Caki2 (cell line): Measurements from ENCODE around the gene KMT2A. TPM values are rescaled to one million over a fixed set of nuclear protein-coding genes. Genes with fewer than 3 reads are reported as not detected.

Experiments
- DNase-seq: peaks from one replicate; pipeline ENCODE4 v3.0.0-alpha.2; 2015; ENCODE audit warnings: low read depth
- in situ Hi-C: cut with HindIII; loops from 2 replicates; pipeline ENCODE4 v1.10.0; 2016; ENCODE audit warnings: low sequenced_read_pairs, low pct_unique_long_range_greater_than_20kb, mixed read lengths
- total RNA-seq: library from RNA; depleted of rRNA; stranded (reverse); fragments of >200 nt; shearing (Covaris generic); gene quantifications from 2 replicates; pipeline ENCODE4 v1.2.3, GENCODE V29; 2014; ENCODE audit warnings: low replicate concordance

KMT2A gene
- total RNA-seq, 1 experiment from 2014 or later = 20.3 TPM

GRCh38 chr11:118430956-118431355, 5.3 kb upstream of the KMT2A start:
- in situ Hi-C loops = no loop called here
- no peak for DNase-seq

- in situ Hi-C loops = no loop called here
- DNase-seq = peak; percentile 74
These were observed 2.2 kb upstream of the KMT2A start for GRCh38 chr11:118434123-118434552.

GRCh38 chr11:118434553-118435289, 1.6 kb upstream of the KMT2A start:
- DNase-seq = peak; percentile 58
- in situ Hi-C loops = no loop called here

GRCh38 chr11:118435290-118435892, 901 bp upstream of the KMT2A start:
- DNase-seq = peak; percentile 92
- in situ Hi-C loops = no loop called here

- no peak for DNase-seq
- in situ Hi-C loops = no loop called here
These were observed 431 bp downstream of the KMT2A start for GRCh38 chr11:118436639-118437207.

GRCh38 chr11:118437208-118438125, 1.2 kb downstream of the KMT2A start:
- in situ Hi-C loops = no loop called here
- peak; percentile 42 for DNase-seq

GRCh38 chr11:118438314-118438931, 2.1 kb downstream of the KMT2A start:
- DNase-seq = peak; percentile 78
- in situ Hi-C loops = no loop called here

- in situ Hi-C loops = no loop called here
- no peak for DNase-seq
These were observed 3.4 kb downstream of the KMT2A start for GRCh38 chr11:118439646-118440045.

- no peak for DNase-seq
- in situ Hi-C loops = no loop called here
These were observed 5.5 kb downstream of the KMT2A start for GRCh38 chr11:118441770-118442275.

GRCh38 chr11:118442301-118442700, 6.0 kb downstream of the KMT2A start:
- in situ Hi-C loops = no loop called here
- no peak for DNase-seq

GRCh38 chr11:118442908-118443589, 6.8 kb downstream of the KMT2A start:
- DNase-seq = no peak
- in situ Hi-C loops = no loop called here

- in situ Hi-C loops = no loop called here
- DNase-seq = no peak
These were observed 7.4 kb downstream of the KMT2A start for GRCh38 chr11:118443590-118444218.

- in situ Hi-C loops = no loop called here
- no peak for DNase-seq
These were observed 11.1 kb downstream of the KMT2A start for GRCh38 chr11:118447423-118447822.

GRCh38 chr11:118448294-118448693, 12.0 kb downstream of the KMT2A start:
- no peak for DNase-seq

GRCh38 chr11:118449316-118449918, 13.1 kb downstream of the KMT2A start:
- in situ Hi-C loops = no loop called here
- no peak for DNase-seq

More at GRCh38 chr11:118448294-118448693, 12.0 kb downstream of the KMT2A start:
- in situ Hi-C loops = no loop called here

GRCh38 chr11:118450451-118450850, 14.2 kb downstream of the KMT2A start:
- no peak for DNase-seq
- in situ Hi-C loops = no loop called here

GRCh38 chr11:118462178-118462577, 25.9 kb downstream of the KMT2A start:
- in situ Hi-C loops = no loop called here
- DNase-seq = no peak
